SU-DHL-6 (cell line): ENCODE measurements around the gene TRIM24.

Experiments used
- EZH2phosphoT487 ChIP-seq: fragments of 200-600 bp; sonication (generic), shearing (Covaris generic); conservative IDR thresholded peaks from 2 replicates; pipeline ENCODE4 v1.6.1; 2018; ENCODE audit warnings: mild to moderate bottlenecking, antibody characterized with exemption, low read length, moderate library complexity, mixed read lengths
- TF ChIP-seq, protein P1 (sequence below): fragments of 200-600 bp; sonication (generic); IDR thresholded peaks from one replicate; pipeline ENCODE4 v1.5.1; 2017; ENCODE audit warnings: antibody characterized with exemption, mild to moderate bottlenecking, low read length, moderate library complexity; ENCODE audit not compliant: insufficient read depth, poor library complexity, severe bottlenecking

DNA sequence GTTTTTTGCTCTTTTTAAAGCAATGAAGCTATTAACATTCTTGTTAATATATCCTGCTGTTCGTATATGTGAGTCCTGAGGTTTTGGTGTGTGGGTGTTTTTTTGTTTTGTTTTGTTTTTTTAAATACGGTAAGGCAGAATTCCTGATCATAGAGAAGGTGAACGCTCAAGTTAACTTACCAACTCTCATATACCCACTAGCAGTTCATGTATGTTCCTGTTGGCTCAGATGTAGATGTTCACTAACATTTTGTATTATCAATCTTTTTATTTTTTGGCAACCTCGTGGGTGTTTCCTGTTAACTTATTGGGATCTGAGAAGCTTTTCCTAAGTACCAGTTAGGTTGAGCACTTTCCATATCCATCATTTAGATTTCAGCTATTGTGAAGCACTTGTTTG, 20.5 kb downstream of the TRIM24 start:
- TF ChIP-seq, protein P1, sequence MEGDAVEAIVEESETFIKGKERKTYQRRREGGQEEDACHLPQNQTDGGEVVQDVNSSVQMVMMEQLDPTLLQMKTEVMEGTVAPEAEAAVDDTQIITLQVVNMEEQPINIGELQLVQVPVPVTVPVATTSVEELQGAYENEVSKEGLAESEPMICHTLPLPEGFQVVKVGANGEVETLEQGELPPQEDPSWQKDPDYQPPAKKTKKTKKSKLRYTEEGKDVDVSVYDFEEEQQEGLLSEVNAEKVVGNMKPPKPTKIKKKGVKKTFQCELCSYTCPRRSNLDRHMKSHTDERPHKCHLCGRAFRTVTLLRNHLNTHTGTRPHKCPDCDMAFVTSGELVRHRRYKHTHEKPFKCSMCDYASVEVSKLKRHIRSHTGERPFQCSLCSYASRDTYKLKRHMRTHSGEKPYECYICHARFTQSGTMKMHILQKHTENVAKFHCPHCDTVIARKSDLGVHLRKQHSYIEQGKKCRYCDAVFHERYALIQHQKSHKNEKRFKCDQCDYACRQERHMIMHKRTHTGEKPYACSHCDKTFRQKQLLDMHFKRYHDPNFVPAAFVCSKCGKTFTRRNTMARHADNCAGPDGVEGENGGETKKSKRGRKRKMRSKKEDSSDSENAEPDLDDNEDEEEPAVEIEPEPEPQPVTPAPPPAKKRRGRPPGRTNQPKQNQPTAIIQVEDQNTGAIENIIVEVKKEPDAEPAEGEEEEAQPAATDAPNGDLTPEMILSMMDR: no peak
- TF ChIP-seq EZH2phosphoT487: no peak
